HepG2 (cell line): Measurements from ENCODE around the gene PRDM8. TPM values are rescaled to one million over a fixed set of nuclear protein-coding genes. Genes with fewer than 3 reads are reported as not detected.
A peak's percentile ranks its signal among the peaks of the same experiment; 100 is the strongest.

Experiments used
- ATAC-seq: fragments of 200-7000 bp; cut with Tn5 transposase; 3 replicates; pipeline ENCODE4 v1.9.1; 2020; ENCODE audit warnings: mild to moderate bottlenecking, moderate library complexity
- BruUV-seq: library from RNA; stranded (reverse); fragments of 400-500 nt; replicated peaks from 2 replicates; lab custom pipeline; 2021; lab: Mats Ljungman, UMichigan
- CTCF ChIA-PET: fragments of 300-600 bp; formaldehyde crosslinking; extraction: SDS; loops from one replicate; lab custom pipeline; 2021; ENCODE audit warnings: low total read pairs, inconsistent platforms, low intra/inter-chr PET ratio; lab: Yijun Ruan, JAX
- POLR2A ChIA-PET: fragments of 350-600 bp; sonication (Branson Sonifier 250); formaldehyde crosslinking; loops from one replicate; lab custom pipeline; 2020; ENCODE audit warnings: antibody characterized with exemption, inconsistent platforms; lab: Yijun Ruan, JAX
- DNase-seq: peaks from one replicate; pipeline ENCODE4 v3.0.0-alpha.2; 2015; ENCODE audit warnings: low spot score
- FAIRE-seq: peaks from 3 replicates; lab custom pipeline; 2011; peaks lifted over from hg19 to GRCh38; lab: Jason Lieb, UNC
- H2AFZ ChIP-seq: one replicate; pipeline ENCODE4 v1.6.1; 2011; ENCODE audit warnings: low read length, inconsistent platforms
- H3K27ac ChIP-seq: fragments of 300-600 bp; 3 replicates; pipeline ENCODE4 v1.8.0; 2011; ENCODE audit warnings: mixed run types, mild to moderate bottlenecking, mixed read lengths, low read length, inconsistent platforms; ENCODE audit not compliant: insufficient read depth; ENCODE audit errors: extremely low read length
- H3K27me3 ChIP-seq, 2 experiments: fragments of 200-600 bp in 1 of 2; 2 replicates in 1 of 2; 3 replicates in 1 of 2; pipeline versions ENCODE4 v1.6.0 to v1.8.0; 2011; ENCODE audit warnings: low read length in 2 of 2, mild to moderate bottlenecking in 2 of 2, moderate library complexity in 2 of 2, inconsistent platforms in 1 of 2; ENCODE audit not compliant: insufficient read depth in 2 of 2, control insufficient read depth in 1 of 2
- H3K36me3 ChIP-seq, 2 experiments: fragments of 200-600 bp in 1 of 2; replicated peaks in 1 of 2; 2 replicates in 1 of 2; 3 replicates in 1 of 2; pipeline versions ENCODE4 v1.5.1 to v1.8.0; 2011; ENCODE audit warnings: low read length in 2 of 2, inconsistent platforms in 1 of 2; ENCODE audit not compliant: insufficient read depth in 2 of 2, control insufficient read depth in 1 of 2
- H3K4me1 ChIP-seq: 2 replicates; pipeline ENCODE4 v1.5.1; 2012; ENCODE audit warnings: low read length, inconsistent platforms; ENCODE audit not compliant: insufficient read depth
- H3K4me2 ChIP-seq: 2 replicates; pipeline ENCODE4 v1.6.0; 2011; ENCODE audit warnings: low read depth, low read length, inconsistent platforms
- H3K4me3 ChIP-seq, 3 experiments: fragments of 200-600 bp in 1 of 3; sonication (generic), shearing (Covaris generic) in 1 of 3; replicated peaks in 1 of 3; 2 replicates each; pipeline ENCODE4 v1.5.1; 2011 to 2016; ENCODE audit warnings: low read length in 3 of 3, inconsistent platforms in 2 of 3, low read depth in 2 of 3, mild to moderate bottlenecking in 2 of 3, control low read depth in 1 of 3, mixed read lengths in 1 of 3; ENCODE audit not compliant: insufficient read depth in 1 of 3
- H3K79me2 ChIP-seq: one replicate; pipeline ENCODE4 v1.6.1; 2011; ENCODE audit warnings: low read length, inconsistent platforms; ENCODE audit not compliant: insufficient read depth
- H3K9ac ChIP-seq: 2 replicates; pipeline ENCODE4 v1.6.0; 2011; ENCODE audit warnings: mild to moderate bottlenecking, low read depth, low read length, inconsistent platforms; ENCODE audit not compliant: insufficient read depth
- H3K9me3 ChIP-seq: 2 replicates; pipeline ENCODE4 v1.5.1; 2012; ENCODE audit warnings: mild to moderate bottlenecking, low read length
- H4K20me1 ChIP-seq: 2 replicates; pipeline ENCODE4 v1.6.0; 2011; ENCODE audit warnings: inconsistent platforms, mild to moderate bottlenecking, low read length, moderate library complexity; ENCODE audit not compliant: insufficient read depth
- MAFK ChIP-seq, 2 experiments: IDR thresholded peaks in 1 of 2; conservative IDR thresholded peaks in 1 of 2; 2 replicates each; pipeline ENCODE4 v1.6.1; 2011; ENCODE audit warnings: improper control_type of control experiment in 2 of 2, low read length in 2 of 2
- SMARCE1 ChIP-seq: fragments of 450-650 bp; IDR thresholded peaks from 2 replicates; pipeline ENCODE4 v1.6.1; 2017; ENCODE audit warnings: borderline replicate concordance
- ZBTB25 ChIP-seq: IDR thresholded peaks from 2 replicates; pipeline ENCODE4 v1.6.1; 2018; ENCODE audit warnings: missing genetic modification reagents
- ZNF124 ChIP-seq: sonication (generic); formaldehyde crosslinking; IDR thresholded peaks from 2 replicates; pipeline ENCODE4 v1.4.0; 2020; ENCODE audit warnings: missing genetic modification reagents
- ZNF318 ChIP-seq: sonication (generic); formaldehyde crosslinking; IDR thresholded peaks from 2 replicates; pipeline ENCODE4 v1.4.0; 2020; ENCODE audit warnings: mild to moderate bottlenecking, missing genetic modification reagents
- WGBS: methylation state at CpG from one replicate; pipeline ENCODE4 v1.1.6; 2017; ENCODE audit warnings: low lambda C conversion rate; 5-methylcytosine and 5-hydroxymethylcytosine counted together
- in situ Hi-C: cut with HindIII; loops from 2 replicates; pipeline ENCODE4 v1.10.0; 2017; ENCODE audit warnings: low pct_unique_long_range_greater_than_20kb; ENCODE audit not compliant: extremely low pct_ligation_motif_present
- intact Hi-C: fragments of 100-400 bp; cut with micrococcal nuclease; formaldehyde crosslinking; loops from one replicate; pipeline ENCODE4 v1.10.0; 2022; ENCODE audit not compliant: unreplicated experiment
- polyA plus RNA-seq, 8 experiments: library from polyadenylated mRNA; depleted of rRNA in 3 of 8; stranded (reverse) in 7 of 8; unstranded in 1 of 8; fragments of >200 nt; fragmentation: Illumina TruSeq in 4 of 8; extraction: Trizol in 4 of 8; gene quantifications; 2 replicates each; pipeline versions ENCODE4 v1.2.1 to v1.2.3, GENCODE V29; 2011 to 2016; ENCODE audit warnings: low read depth in 4 of 8, missing spikeins in 1 of 8, mixed read lengths in 1 of 8; ENCODE audit not compliant: insufficient read depth in 1 of 8
- total RNA-seq, 5 experiments: library from RNA; depleted of rRNA; stranded (reverse); fragments of >200 nt; fragmentation: Illumina TruSeq; extraction: Trizol; gene quantifications; 2 replicates each; pipeline ENCODE4 v1.2.3, GENCODE V29; 2016; ENCODE audit warnings: low read depth in 1 of 5
- TF ChIP-seq, protein P1 (sequence below): sonication (generic); formaldehyde crosslinking; IDR thresholded peaks from 2 replicates; pipeline ENCODE4 v1.4.0; 2020; ENCODE audit warnings: missing genetic modification reagents, mild to moderate bottlenecking, borderline replicate concordance
- TF ChIP-seq, protein P2 (sequence below): sonication (generic); formaldehyde crosslinking; IDR thresholded peaks from 2 replicates; pipeline ENCODE4 v1.4.0; 2020; ENCODE audit warnings: mild to moderate bottlenecking, low read depth, missing genetic modification reagents

The PRDM8 gene
- total and polyA plus RNA-seq, 2 of the 13 experiments (the other 11 are each of a cell fraction or from before 2014, with no cell fraction given), result 0.09 TPM; not detected in 1

GRCh38 chr4:80161413-80162058 lies 35.8 kb upstream of the PRDM8 start (continued):
- TF ChIP-seq, protein P1, sequence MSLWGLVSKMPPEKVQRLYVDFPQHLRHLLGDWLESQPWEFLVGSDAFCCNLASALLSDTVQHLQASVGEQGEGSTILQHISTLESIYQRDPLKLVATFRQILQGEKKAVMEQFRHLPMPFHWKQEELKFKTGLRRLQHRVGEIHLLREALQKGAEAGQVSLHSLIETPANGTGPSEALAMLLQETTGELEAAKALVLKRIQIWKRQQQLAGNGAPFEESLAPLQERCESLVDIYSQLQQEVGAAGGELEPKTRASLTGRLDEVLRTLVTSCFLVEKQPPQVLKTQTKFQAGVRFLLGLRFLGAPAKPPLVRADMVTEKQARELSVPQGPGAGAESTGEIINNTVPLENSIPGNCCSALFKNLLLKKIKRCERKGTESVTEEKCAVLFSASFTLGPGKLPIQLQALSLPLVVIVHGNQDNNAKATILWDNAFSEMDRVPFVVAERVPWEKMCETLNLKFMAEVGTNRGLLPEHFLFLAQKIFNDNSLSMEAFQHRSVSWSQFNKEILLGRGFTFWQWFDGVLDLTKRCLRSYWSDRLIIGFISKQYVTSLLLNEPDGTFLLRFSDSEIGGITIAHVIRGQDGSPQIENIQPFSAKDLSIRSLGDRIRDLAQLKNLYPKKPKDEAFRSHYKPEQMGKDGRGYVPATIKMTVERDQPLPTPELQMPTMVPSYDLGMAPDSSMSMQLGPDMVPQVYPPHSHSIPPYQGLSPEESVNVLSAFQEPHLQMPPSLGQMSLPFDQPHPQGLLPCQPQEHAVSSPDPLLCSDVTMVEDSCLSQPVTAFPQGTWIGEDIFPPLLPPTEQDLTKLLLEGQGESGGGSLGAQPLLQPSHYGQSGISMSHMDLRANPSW (CRISPR knock-in tag), result no peak
- TF ChIP-seq ZNF124 (CRISPR knock-in tag) (no peak), SMARCE1 (no peak), ZBTB25 (no peak)

GRCh38 chr4:80162418-80162817 lies 34.9 kb upstream of the PRDM8 start:
- H3K4me2 ChIP-seq, result no peak overlapping the region
- ChIA-PET POLR2A (no interaction called here), CTCF (no interaction called here)
- in situ Hi-C loops (no loop called here), intact Hi-C loops (no loop called here)
- no peaks in the 10 kb centered on the region for H3K79me2 ChIP-seq
- H2AFZ ChIP-seq, result no peak overlapping the region
- no peaks in the 10 kb centered on the region for H3K27me3 ChIP-seq
- no peaks in the 10 kb centered on the region for H3K4me1 ChIP-seq
- H3K9ac ChIP-seq, result no peak overlapping the region
- no peaks in the 10 kb centered on the region for H3K9me3 ChIP-seq
- FAIRE-seq (no peak), DNase-seq (no peak), ATAC-seq (no peak)
- 3% methylated on average over 4 of the region's 4 CpGs for WGBS
- BruUV-seq, result no TSS peak
- H3K4me3 ChIP-seq, result no peak overlapping the region
- H4K20me1 ChIP-seq, result no peaks in the 10 kb centered on the region
- no peaks in the 10 kb centered on the region for H3K36me3 ChIP-seq
- no peak overlapping the region for H3K27ac ChIP-seq
- TF ChIP-seq MAFK (conservative IDR thresholded peaks at IDR 0.05 in 1 of 2, IDR thresholded peaks at IDR 0.05 in 1 of 2; ENCODE audit: low read length in 2 of 2) (peak in 1 of 2 experiments; percentile 17; a peak in 1 of 4 replicates), ZNF318 (CRISPR knock-in tag) (no peak)
- TF ChIP-seq, protein P2, sequence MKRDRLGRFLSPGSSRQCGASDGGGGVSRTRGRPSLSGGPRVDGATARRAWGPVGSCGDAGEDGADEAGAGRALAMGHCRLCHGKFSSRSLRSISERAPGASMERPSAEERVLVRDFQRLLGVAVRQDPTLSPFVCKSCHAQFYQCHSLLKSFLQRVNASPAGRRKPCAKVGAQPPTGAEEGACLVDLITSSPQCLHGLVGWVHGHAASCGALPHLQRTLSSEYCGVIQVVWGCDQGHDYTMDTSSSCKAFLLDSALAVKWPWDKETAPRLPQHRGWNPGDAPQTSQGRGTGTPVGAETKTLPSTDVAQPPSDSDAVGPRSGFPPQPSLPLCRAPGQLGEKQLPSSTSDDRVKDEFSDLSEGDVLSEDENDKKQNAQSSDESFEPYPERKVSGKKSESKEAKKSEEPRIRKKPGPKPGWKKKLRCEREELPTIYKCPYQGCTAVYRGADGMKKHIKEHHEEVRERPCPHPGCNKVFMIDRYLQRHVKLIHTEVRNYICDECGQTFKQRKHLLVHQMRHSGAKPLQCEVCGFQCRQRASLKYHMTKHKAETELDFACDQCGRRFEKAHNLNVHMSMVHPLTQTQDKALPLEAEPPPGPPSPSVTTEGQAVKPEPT, result no peak
